OCI-LY1 (cell line): Measurements from ENCODE around the gene TP73.

Source experiments
- H2AFZ ChIP-seq: fragments of 200-600 bp; sonication (generic), shearing (Covaris generic); 2 replicates; pipeline ENCODE4 v1.6.0; 2014; ENCODE audit warnings: antibody characterized with exemption, mild to moderate bottlenecking, low read length
- H3F3A ChIP-seq: fragments of 200-600 bp; sonication (generic), shearing (Covaris generic); 2 replicates; pipeline ENCODE4 v1.6.0; 2014; ENCODE audit warnings: mild to moderate bottlenecking, antibody characterized with exemption, low read length, moderate library complexity; ENCODE audit not compliant: insufficient read depth
- H3K27ac ChIP-seq: fragments of 200-600 bp; sonication (generic); 2 replicates; pipeline ENCODE4 v1.5.1; 2014; ENCODE audit warnings: low read length, mixed run types, mild to moderate bottlenecking, low read depth; ENCODE audit not compliant: poor library complexity, severe bottlenecking
- H3K27me3 ChIP-seq: fragments of 200-600 bp; sonication (generic); 2 replicates; pipeline ENCODE4 v1.6.0; 2014; ENCODE audit warnings: antibody characterized with exemption, mild to moderate bottlenecking, low read length, moderate library complexity; ENCODE audit not compliant: insufficient read depth
- H3K36me3 ChIP-seq: fragments of 200-600 bp; sonication (generic); 2 replicates; pipeline ENCODE4 v1.6.1; 2014; ENCODE audit warnings: mild to moderate bottlenecking, antibody characterized with exemption, low read length, moderate library complexity, mixed read lengths; ENCODE audit not compliant: insufficient read depth
- H3K4me1 ChIP-seq: fragments of 200-600 bp; sonication (generic); 2 replicates; pipeline ENCODE4 v1.5.1; 2014; ENCODE audit warnings: mild to moderate bottlenecking, low read length, moderate library complexity; ENCODE audit not compliant: insufficient read depth, severe bottlenecking
- H3K4me2 ChIP-seq: fragments of 200-600 bp; sonication (generic), shearing (Covaris generic); 2 replicates; pipeline ENCODE4 v1.6.1; 2014; ENCODE audit warnings: low read length
- H3K4me3 ChIP-seq: fragments of 200-600 bp; sonication (generic); 2 replicates; pipeline ENCODE4 v1.5.1; 2014; ENCODE audit warnings: low read length, low read depth, mild to moderate bottlenecking, mixed read lengths; ENCODE audit not compliant: poor library complexity, severe bottlenecking
- H3K79me2 ChIP-seq: fragments of 200-600 bp; shearing (Covaris generic); 2 replicates; pipeline ENCODE4 v1.6.1; 2016; ENCODE audit warnings: mixed run types, low read length, mixed read lengths; ENCODE audit not compliant: insufficient read depth
- H3K9ac ChIP-seq: fragments of 200-600 bp; sonication (generic), shearing (Covaris generic); 2 replicates; pipeline ENCODE4 v1.6.1; 2014; ENCODE audit warnings: mild to moderate bottlenecking, low read length, mixed read lengths
- H3K9me2 ChIP-seq: fragments of 200-600 bp; sonication (generic), shearing (Covaris generic); 2 replicates; pipeline ENCODE4 v1.6.1; 2014; ENCODE audit warnings: low read depth, mild to moderate bottlenecking, low read length, mixed read lengths
- H3K9me3 ChIP-seq: fragments of 200-600 bp; shearing (Covaris generic); 2 replicates; pipeline ENCODE4 v1.6.1; 2014; ENCODE audit warnings: low read length, mixed read lengths
- H4K20me1 ChIP-seq: fragments of 200-600 bp; sonication (generic), shearing (Covaris generic); 2 replicates; pipeline ENCODE4 v1.6.0; 2016; ENCODE audit warnings: mild to moderate bottlenecking, low read length; ENCODE audit not compliant: insufficient read depth
- EZH2 ChIP-seq: fragments of 200-600 bp; sonication (generic), shearing (Covaris generic); IDR thresholded peaks from 2 replicates; pipeline ENCODE4 v1.8.0; 2017; ENCODE audit warnings: borderline replicate concordance, mixed run types, mild to moderate bottlenecking, antibody characterized with exemption, low read length, moderate library complexity, mixed read lengths
- TF ChIP-seq, protein P1 (sequence below): fragments of 200-600 bp; sonication (generic), shearing (Covaris generic); IDR thresholded peaks from 2 replicates; pipeline ENCODE4 v1.5.1; 2017; ENCODE audit warnings: mild to moderate bottlenecking, antibody characterized with exemption, low read length, moderate library complexity, mixed read lengths

The TP73 gene

DNA sequence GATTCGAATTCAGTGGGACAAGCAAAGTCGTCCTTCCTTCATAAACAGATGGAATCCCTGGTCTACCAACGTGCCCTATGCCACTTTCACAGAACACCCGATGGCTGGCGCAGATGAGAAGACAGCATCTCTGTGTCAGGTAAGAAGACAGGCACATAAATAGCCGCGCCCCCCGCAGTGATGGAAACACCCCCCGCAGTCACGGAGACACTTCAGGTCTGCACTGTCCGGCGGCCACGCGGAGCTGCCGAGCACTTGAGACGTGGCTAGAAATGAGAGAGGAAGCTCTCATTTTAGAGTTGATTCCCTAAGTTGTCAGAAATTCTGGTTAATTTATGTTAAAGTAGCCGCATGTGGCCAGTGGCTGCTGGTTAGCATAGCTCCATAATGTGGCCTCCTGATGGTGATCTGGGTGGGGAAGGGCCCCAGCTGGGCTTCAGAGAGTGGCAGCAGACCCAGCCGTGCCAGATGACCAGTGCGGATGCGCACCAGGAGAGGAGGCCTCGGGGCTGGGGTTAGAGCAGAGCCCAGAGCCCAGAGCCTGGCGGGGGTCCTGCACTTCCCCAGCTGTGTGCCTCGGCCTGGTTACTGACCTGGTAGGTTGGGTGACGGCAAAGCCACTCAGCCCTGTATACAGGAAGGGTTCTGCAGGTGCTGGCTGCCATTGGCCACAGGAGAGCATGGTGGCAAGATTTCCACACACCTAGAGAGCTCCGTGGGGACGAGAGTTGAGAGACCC, 24.6 kb upstream of the TP73 start:
- Histone ChIP-seq H3K4me1 (peaks cover 32% of the 10 kb centered on the region), H3K36me3 (peaks cover 32% of the 10 kb centered on the region; the same call in 1 of the 2 replicates), H3K9me2 (no peaks in the 10 kb centered on the region), H3K9me3 (no peaks in the 10 kb centered on the region), H3K4me2 (no peak overlapping the region), H3K27ac (no peak overlapping the region), H4K20me1 (no peaks in the 10 kb centered on the region), H3K9ac (no peak overlapping the region), H3K79me2 (no peaks in the 10 kb centered on the region), H3F3A (0 out of 2 replicates have a peak, but pooled peaks cover 3% of the 10 kb centered on the region), H2AFZ (no peak overlapping the region), H3K4me3 (no peak overlapping the region), H3K27me3 (no peaks in the 10 kb centered on the region; the same call in 1 of the 2 replicates)
- TF ChIP-seq EZH2, result no peak

DNA sequence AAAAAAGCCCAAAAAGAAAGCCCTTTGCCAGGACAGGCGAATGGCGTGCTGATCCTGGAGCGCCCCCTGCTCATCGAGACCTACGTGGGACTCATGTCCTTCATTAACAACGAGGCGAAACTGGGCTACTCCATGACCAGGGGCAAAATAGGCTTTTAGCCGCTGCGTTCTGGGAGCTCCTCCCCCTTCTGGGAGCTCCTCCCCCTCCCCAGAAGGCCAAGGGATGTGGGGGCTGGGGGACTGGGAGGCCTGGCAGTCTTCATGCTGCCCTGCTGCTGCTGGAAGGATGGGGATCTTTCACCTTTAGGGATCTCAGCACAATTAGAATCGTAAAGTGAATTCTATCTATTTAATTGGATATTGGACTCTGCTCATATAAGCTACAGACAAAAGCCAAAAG, 23.9 kb upstream of the TP73 start:
- H3K27ac ChIP-seq, result no peak overlapping the region
- H2AFZ ChIP-seq, result no peak overlapping the region
- H3K9me3 ChIP-seq, result no peaks in the 10 kb centered on the region
- no peaks in the 10 kb centered on the region for H4K20me1 ChIP-seq
- 0 out of 2 replicates have a peak, but pooled peaks cover 3% of the 10 kb centered on the region for H3F3A ChIP-seq
- H3K4me1 ChIP-seq, result peaks cover 27% of the 10 kb centered on the region
- H3K9ac ChIP-seq, result no peak overlapping the region
- no peak for TF ChIP-seq EZH2
- TF ChIP-seq, protein P1, sequence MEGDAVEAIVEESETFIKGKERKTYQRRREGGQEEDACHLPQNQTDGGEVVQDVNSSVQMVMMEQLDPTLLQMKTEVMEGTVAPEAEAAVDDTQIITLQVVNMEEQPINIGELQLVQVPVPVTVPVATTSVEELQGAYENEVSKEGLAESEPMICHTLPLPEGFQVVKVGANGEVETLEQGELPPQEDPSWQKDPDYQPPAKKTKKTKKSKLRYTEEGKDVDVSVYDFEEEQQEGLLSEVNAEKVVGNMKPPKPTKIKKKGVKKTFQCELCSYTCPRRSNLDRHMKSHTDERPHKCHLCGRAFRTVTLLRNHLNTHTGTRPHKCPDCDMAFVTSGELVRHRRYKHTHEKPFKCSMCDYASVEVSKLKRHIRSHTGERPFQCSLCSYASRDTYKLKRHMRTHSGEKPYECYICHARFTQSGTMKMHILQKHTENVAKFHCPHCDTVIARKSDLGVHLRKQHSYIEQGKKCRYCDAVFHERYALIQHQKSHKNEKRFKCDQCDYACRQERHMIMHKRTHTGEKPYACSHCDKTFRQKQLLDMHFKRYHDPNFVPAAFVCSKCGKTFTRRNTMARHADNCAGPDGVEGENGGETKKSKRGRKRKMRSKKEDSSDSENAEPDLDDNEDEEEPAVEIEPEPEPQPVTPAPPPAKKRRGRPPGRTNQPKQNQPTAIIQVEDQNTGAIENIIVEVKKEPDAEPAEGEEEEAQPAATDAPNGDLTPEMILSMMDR, result no peak
- H3K9me2 ChIP-seq, result no peaks in the 10 kb centered on the region
- H3K36me3 ChIP-seq, result peaks cover 39% of the 10 kb centered on the region; the same call in 1 of the 2 replicates
- H3K4me2 ChIP-seq, result no peak overlapping the region
- H3K4me3 ChIP-seq, result no peak overlapping the region
- H3K79me2 ChIP-seq, result no peaks in the 10 kb centered on the region
- no peaks in the 10 kb centered on the region; the same call in 1 of the 2 replicates for H3K27me3 ChIP-seq

DNA sequence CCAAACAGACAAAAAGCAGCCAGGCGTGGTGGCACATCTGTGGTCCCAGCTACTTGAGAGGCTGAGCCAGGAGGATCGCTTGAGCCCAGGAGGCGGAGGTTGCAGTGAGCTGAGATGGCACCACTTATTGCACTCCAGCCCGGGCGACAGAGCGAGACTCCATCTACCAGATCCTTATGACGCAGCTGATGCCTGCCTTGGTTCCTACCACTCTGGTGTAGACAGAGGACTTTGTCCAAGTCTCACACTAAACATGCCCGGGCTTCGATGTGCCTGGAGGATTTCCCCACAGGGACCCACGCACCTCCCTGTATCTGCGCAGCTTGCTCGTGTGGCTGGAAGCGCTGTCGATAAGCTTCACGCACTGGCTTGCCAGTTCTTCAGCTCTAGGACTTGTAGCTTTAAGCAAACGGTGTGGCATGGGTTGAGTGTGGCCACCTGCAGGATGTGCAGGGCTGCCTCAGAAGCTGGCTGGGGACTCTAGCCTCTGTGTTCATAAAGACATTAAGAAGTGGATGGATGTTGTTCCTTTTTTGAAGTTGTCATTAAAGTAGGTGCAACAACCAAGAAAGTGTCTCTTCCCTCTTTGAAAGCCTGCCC, 22.7 kb upstream of the TP73 start:
- no peaks in the 10 kb centered on the region for H3K9me2 ChIP-seq
- no peak overlapping the region for H3K9ac ChIP-seq
- no peaks in the 10 kb centered on the region for H4K20me1 ChIP-seq
- H3F3A ChIP-seq, result 0 out of 2 replicates have a peak, but pooled peaks cover 3% of the 10 kb centered on the region
- H3K4me3 ChIP-seq, result no peak overlapping the region
- peak overlapping the region; percentile 41 for H3K27ac ChIP-seq
- H3K9me3 ChIP-seq, result no peaks in the 10 kb centered on the region
- H3K4me2 ChIP-seq, result no peak overlapping the region
- H3K36me3 ChIP-seq, result peaks cover 51% of the 10 kb centered on the region; the same call in 1 of the 2 replicates
- no peaks in the 10 kb centered on the region for H3K27me3 ChIP-seq
- TF ChIP-seq EZH2, result no peak
- TF ChIP-seq, protein P1, result no peak
- H3K79me2 ChIP-seq, result no peaks in the 10 kb centered on the region
- no peak overlapping the region for H2AFZ ChIP-seq
- peaks cover 19% of the 10 kb centered on the region for H3K4me1 ChIP-seq
